Activated CD4-positive, alpha-beta T cell treated with anti-CD3 and anti-CD28 coated beads, Interleukin-2, amount 50 U/mL, for 4 hours (primary cell): ENCODE data around the gene GABRG3.
"Not testable (repeated sequence)": the region's sequence is repeated elsewhere in the genome, so short reads cannot be mapped to it uniquely, and the experiment has no call there.

Experiments used
- DNase-seq, 2 experiments: peaks; one replicate each; pipeline ENCODE4 v3.0.0-alpha.2; 2020

The GABRG3 gene

DNA sequence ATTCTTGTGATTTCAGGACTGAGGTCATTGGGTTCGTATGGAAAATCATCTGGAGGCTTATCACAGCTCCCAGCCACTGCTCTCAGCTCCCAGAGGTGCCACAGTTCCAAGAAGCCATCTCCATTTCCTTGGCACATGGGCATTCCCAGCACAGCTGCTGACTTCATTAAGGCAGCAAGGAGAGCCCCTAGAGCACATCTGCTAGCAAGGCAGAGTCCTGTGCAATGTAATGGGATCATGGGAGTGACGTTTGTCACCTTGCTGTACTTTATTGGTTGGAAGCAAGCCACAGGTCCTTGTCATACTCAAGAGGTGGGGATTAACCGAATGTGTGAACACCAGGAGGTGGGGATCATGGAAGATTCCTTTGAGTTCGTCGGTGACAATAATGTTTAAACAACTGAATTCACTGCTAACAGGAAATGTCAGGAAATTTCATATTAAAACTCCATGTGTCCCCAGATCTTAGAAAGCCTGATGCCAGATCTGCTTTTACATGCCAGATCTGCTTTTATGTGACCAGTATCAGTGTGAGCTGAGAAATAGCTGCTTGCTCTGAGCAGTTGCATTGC is 148.8 kb downstream of the GABRG3 start:
- DNase-seq = no peak

DNA sequence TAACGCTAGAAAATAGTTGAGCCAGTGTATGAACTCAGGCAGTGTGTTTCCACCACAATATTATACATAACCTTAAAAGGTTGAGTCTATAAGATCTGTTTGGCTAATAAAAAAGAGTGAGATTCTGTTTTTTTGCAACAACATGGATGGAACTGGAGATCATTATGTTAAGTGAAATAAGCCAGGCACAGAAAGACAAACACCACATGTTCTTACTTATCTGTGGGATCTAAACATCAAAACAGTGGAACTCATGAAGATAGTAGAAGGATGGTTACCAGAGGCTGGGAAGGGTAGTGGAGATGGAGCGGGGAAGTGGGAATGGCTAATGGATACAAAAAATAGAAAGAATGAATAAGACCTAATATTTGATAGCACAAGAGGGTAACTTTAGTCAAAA is 150.7 kb downstream of the GABRG3 start:
- DNase-seq = no peak

DNA sequence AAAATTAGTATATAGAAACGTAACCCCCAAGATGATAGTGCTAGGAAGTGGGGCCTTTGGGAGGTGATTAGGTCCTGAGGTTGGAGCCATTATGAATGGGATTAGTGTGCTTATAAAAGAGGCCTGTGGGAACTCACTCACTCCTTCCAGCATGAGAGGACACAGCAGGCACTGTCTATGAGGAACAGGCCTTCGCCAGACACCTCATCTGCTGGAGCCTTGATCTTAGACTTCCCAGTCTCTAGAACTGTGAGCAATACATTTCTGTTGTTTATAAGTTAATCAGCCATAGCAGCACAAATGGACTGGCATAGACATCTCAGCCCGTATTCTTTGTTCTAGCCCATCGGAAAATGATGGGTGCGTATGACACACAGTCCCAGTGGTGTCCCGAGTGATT is 152.3 kb downstream of the GABRG3 start:
- DNase-seq = no peak

DNA sequence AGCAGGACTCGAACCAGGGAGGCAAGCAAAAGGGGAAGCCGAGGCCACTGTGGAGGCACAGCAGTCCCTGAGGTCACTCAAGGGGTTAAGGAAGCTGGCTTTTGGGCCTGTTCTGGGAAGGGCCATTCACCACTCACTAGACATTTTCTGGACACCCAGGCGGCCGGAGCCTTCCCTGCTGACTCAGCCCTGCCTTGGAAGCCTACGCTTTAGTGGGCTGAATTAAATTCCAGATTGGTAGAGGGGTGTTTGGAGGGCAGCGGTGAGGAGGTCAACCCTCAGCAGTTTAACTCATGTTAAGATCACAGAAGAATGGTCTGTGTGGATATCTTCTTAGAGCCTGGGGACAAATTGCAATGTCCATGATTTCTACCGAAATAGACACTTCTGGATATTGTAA is 152.8 kb downstream of the GABRG3 start:
- DNase-seq = no peak

GRCh38 chr15:27124287-27124871 is 153.4 kb downstream of the GABRG3 start:
- DNase-seq = no peak

DNA sequence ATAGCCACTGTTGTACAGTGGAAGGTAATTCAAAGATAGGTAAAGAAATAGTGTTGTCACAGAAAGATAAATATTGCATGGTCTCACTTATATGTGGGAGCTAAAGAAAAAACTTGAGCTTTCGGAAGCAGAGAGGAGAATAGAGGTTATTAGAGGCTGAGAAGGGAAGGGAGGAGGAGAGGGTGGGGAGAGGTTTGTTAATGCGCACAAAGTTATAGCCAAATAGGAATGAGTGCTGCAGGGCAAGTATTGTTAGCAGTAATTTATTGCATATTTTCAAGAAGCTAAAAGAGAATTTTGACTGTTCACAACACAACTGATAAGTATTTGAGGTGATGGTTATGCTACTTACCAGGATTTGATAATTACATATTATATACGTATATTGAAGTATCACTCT is 154.2 kb downstream of the GABRG3 start:
- DNase-seq = no peak

- no peak for DNase-seq
These were observed 155.5 kb downstream of the GABRG3 start for GRCh38 chr15:27126449-27126848.

- no peak for DNase-seq
These were observed 157.0 kb downstream of the GABRG3 start for GRCh38 chr15:27127815-27128570.

GRCh38 chr15:27133249-27133648 is 162.3 kb downstream of the GABRG3 start:
- DNase-seq = no peak

GRCh38 chr15:27134481-27134880 is 163.5 kb downstream of the GABRG3 start:
- no peak for DNase-seq

DNA sequence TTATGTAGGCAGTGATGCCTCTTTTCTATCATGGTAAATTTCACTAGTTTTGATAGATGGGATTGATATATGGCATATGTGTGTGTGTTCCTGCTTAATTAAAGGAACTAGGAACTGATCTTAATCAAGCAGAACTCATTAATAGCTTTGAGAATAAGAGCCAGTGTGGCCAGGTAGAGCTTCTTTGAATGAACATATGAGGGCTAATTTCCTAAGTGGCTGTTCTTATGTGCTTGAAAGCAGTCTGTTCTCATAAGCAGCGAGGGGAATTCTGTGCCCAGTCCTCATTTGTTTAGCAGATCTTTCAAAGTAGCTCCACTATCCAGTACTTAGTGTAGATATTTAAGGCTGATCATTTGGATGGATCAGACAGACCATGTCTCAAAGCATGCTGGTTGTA is 164.2 kb downstream of the GABRG3 start:
- no peak for DNase-seq

DNA sequence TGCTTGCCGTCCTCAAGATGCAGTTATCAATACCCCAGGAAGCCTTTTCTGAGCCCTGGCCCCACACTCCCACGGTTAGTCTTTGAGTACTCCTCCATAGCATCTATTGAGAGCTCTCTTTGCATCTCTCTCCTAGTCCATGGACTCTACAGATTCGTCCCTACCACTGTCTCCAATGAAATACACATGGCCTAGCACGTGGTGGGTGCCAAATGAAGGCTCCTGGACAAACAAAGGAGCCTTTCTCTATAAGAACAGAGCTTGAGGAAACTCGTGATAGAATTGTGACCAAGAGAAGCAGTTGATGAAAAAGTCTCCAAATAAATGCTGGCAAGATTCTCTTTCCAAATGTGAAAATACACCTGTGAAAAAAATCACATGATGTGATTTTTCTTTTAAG is 166.1 kb downstream of the GABRG3 start:
- no peak for DNase-seq

GRCh38 chr15:27165590-27165989 is 194.6 kb downstream of the GABRG3 start:
- no peak for DNase-seq

GRCh38 chr15:27166917-27167316 is 195.9 kb downstream of the GABRG3 start:
- DNase-seq = no peak

GRCh38 chr15:27167738-27168137 is 196.8 kb downstream of the GABRG3 start:
- no peak for DNase-seq

DNA sequence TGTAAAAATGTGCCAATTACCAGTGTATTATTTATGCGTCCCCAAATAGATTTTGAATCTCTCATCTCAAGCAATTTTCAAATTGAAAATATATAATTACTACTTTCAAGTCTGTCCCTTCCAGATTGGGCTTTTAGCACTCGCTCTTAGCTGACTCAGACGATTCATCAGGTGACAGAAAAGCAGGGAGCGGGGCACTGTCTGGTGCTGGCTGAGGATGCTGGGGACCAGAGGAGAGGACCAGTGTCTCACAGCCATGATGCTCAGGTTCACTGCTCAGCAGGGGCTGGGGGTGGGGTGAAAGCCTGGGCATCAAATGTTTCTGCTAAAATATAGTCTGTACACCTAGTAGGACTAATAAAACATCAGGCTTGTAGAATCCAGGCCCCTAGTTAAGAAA is 199.9 kb downstream of the GABRG3 start:
- DNase-seq = no peak

GRCh38 chr15:27172821-27173220 is 201.8 kb downstream of the GABRG3 start:
- no peak for DNase-seq

GRCh38 chr15:27175472-27176153 is 204.6 kb downstream of the GABRG3 start:
- no peak for DNase-seq

DNA sequence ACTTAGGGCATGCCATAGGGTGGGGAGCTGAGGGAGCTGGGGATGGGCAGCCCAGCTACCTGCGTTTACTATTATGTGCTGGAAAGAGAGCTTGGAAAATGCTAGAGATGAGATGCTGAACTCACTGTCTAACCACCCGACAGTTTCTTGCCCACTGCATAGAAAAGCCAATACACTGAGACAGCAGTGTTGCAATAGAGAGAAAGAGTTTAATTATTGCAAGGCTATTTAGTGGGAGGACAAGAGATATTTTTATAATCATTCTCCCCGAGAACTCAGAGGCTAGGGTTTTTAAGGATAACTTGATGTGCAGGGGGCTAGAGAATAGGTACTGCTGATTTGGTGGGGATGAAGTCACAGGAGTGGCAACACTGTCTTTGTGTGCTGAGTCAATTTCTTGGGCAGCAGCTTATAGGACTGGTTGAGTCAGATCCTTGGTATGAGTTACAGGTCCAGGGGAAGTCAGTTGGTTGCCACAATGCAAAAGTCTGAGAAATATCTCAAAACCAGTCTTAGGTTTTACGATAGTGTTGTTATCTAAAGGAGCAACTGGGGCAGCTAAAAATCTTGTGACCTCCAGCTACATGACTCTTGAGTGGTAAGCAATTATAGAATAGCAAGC is 205.9 kb downstream of the GABRG3 start:
- DNase-seq = no peak

- DNase-seq = no peak
These were observed 208.8 kb downstream of the GABRG3 start for GRCh38 chr15:27179789-27180188.

DNA sequence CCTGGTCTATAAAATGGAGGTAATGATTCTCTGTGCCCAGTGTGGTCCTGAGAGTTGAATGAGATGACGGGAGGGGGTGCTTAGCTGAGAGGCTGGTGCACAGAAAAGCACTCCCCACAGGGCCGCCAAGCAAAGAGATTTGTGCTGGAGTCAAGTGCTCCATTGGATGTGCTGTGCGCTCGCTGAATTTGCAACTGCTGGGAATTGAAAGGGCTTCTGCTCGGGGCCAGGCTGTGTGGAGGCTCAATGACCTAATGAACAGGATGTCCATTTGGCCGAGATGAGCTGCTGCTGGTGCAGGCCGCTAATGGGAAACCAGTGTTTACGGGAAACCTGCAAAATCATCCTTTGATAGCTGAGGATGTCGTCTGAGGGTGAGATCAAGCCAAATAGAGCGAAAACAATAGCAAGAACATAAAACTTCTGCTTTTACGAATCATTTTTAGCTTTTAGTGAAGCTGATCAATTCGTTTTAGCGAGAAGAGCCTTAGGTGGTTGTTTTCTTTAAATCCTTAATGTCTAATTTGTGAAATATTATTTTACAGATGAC is 211.7 kb downstream of the GABRG3 start:
- DNase-seq = no peak

- DNase-seq = no peak
These were observed 212.2 kb downstream of the GABRG3 start for GRCh38 chr15:27183201-27183600.

DNA sequence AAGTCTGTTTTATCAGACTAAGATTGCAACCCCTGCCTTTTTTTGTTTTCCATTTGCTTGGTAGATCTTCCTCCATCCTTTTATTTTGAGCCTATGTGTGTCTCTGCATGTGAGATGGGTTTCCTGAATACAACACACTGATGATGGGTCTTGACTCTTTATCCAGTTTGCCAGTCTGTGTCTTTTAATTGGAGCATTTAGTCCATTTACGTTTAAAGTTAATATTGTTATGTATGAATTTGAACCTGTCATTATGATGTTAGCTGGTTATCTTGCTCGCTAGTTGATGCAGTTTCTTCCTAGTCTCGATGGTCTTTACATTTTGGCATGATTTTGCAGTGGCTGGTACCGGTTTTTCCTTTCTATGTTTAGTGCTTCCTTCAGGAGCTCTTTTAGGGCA is 220.5 kb downstream of the GABRG3 start:
- not testable (repeated sequence) for DNase-seq
